ENCODE results near the gene PBX4. TPM values are rescaled to one million over a fixed set of nuclear protein-coding genes. Genes with fewer than 3 reads are reported as not detected.

The PBX4 gene
- total RNA-seq, 4 donors from 2014 or later: 3.7 to 11.8 (median 8.1) TPM

GRCh38 chr19:19656451-19657396 lies 38.2 kb upstream of the PBX4 start:
- TF ChIP-seq EP300 (IDR thresholded peaks at IDR 0.05) (no peak), POLR2A (IDR thresholded peaks at IDR 0.05) (no peak), CTCF (IDR thresholded peaks at IDR 0.05) (no peak)
- no peak overlapping the region for H3K4me3 ChIP-seq
- 90% methylated on average over 26 to 32 of the region's 33 CpGs for WGBS, 2 donors
- H3K36me3 ChIP-seq: peaks cover 6 to 88% (median 67%) of the 10 kb centered on the region in 3 donors
- no peaks in the 10 kb centered on the region for H3K9me3 ChIP-seq
- no peak for DNase-seq (ENCODE audit: low spot score in 2 of 2)
- peaks cover 0 to 31% (median 6%) of the 10 kb centered on the region in 4 donors for H3K4me1 ChIP-seq
- H3K27ac ChIP-seq: no peak overlapping the region
- no peaks in the 10 kb centered on the region for H3K27me3 ChIP-seq

GRCh38 chr19:19655641-19656343 lies 37.3 kb upstream of the PBX4 start:
- Histone ChIP-seq H3K27me3 (no peaks in the 10 kb centered on the region), H3K4me1 (peaks cover 0 to 21% (median under 1%) of the 10 kb centered on the region in 4 donors), H3K9me3 (no peaks in the 10 kb centered on the region), H3K36me3 (peaks cover 6 to 95% (median 74%) of the 10 kb centered on the region in 3 donors), H3K4me3 (no peak overlapping the region), H3K27ac (no peak overlapping the region)
- TF ChIP-seq EP300 (IDR thresholded peaks at IDR 0.05): no peak
- no peak for TF ChIP-seq CTCF (IDR thresholded peaks at IDR 0.05)
- no peak for TF ChIP-seq POLR2A (IDR thresholded peaks at IDR 0.05)
- DNase-seq (ENCODE audit: low spot score in 2 of 2): no peak
- WGBS, 2 donors: 84 to 90% methylated on average over 22 to 27 of the region's 27 CpGs

- WGBS, 2 donors: 93 to 96% methylated on average over 14 to 21 of the region's 22 CpGs
- Histone ChIP-seq H3K36me3 (peaks cover 6 to 100% (median 79%) of the 10 kb centered on the region in 3 donors), H3K9me3 (no peaks in the 10 kb centered on the region), H3K4me1 (peaks cover 0 to 17% (median 0%) of the 10 kb centered on the region in 4 donors), H3K4me3 (no peak overlapping the region), H3K27ac (no peak overlapping the region), H3K27me3 (no peaks in the 10 kb centered on the region)
- TF ChIP-seq EP300 (IDR thresholded peaks at IDR 0.05) (no peak), POLR2A (IDR thresholded peaks at IDR 0.05) (no peak), CTCF (IDR thresholded peaks at IDR 0.05) (no peak)
- DNase-seq (ENCODE audit: low spot score in 2 of 2): no peak
Measured at GRCh38 chr19:19655051-19655594, 36.6 kb upstream of the PBX4 start.

GRCh38 chr19:19654441-19654840 lies 36.0 kb upstream of the PBX4 start:
- no peaks in the 10 kb centered on the region for H3K9me3 ChIP-seq
- no peaks in the 10 kb centered on the region for H3K27me3 ChIP-seq
- H3K4me1 ChIP-seq: peaks cover 0 to 15% (median 0%) of the 10 kb centered on the region in 4 donors
- no peak for DNase-seq (ENCODE audit: low spot score in 2 of 2)
- TF ChIP-seq CTCF (IDR thresholded peaks at IDR 0.05): no peak
- no peak for TF ChIP-seq POLR2A (IDR thresholded peaks at IDR 0.05)
- no peak for TF ChIP-seq EP300 (IDR thresholded peaks at IDR 0.05)
- no peak overlapping the region for H3K27ac ChIP-seq
- H3K4me3 ChIP-seq: no peak overlapping the region
- H3K36me3 ChIP-seq: peaks cover 6 to 100% (median 81%) of the 10 kb centered on the region in 3 donors
- WGBS, 2 donors: 88% methylated on average over 9 of the region's 15 CpGs; no CpG with 5 or more reads in 1 of the 2 donors

All from tibial nerve (tissue), 4 donors.